HG03378 (cell line): Measurements from ENCODE around the gene CFAP65.

Experiments used
- ATAC-seq: cut with Tn5 transposase; IDR thresholded peaks from one replicate; pipeline ENCODE4 v1.9.1; 2021; ENCODE audit warnings: mild to moderate bottlenecking, moderate library complexity; ENCODE audit not compliant: unreplicated experiment

CFAP65 gene

GRCh38 chr2:219018286-219018685, 23.0 kb downstream of the CFAP65 start:
- no peak for ATAC-seq

- ATAC-seq, result no peak
Measured at GRCh38 chr2:219017201-219017931, 23.9 kb downstream of the CFAP65 start.

GRCh38 chr2:219016721-219017120, 24.6 kb downstream of the CFAP65 start:
- no peak for ATAC-seq

GRCh38 chr2:219010873-219011272, 30.4 kb downstream of the CFAP65 start:
- ATAC-seq, result no peak

- ATAC-seq, result no peak
Measured at GRCh38 chr2:219010162-219010756, 31.1 kb downstream of the CFAP65 start.

- ATAC-seq, result no peak
Measured at GRCh38 chr2:219009294-219009693, 32.0 kb downstream of the CFAP65 start.

- ATAC-seq, result no peak
Measured at GRCh38 chr2:219003979-219004378, 37.3 kb downstream of the CFAP65 start.

GRCh38 chr2:219003267-219003634, 38.1 kb downstream of the CFAP65 start:
- ATAC-seq, result no peak

- ATAC-seq, result no peak
Measured at GRCh38 chr2:219002395-219003266, 38.7 kb downstream of the CFAP65 start.

- ATAC-seq, result no peak
Measured at GRCh38 chr2:219001577-219002394, 39.5 kb downstream of the CFAP65 start.

GRCh38 chr2:219001100-219001576, 40.2 kb downstream of the CFAP65 start:
- no peak for ATAC-seq

- no peak for ATAC-seq
Measured at GRCh38 chr2:219000569-219000960, 40.8 kb downstream of the CFAP65 start.

- ATAC-seq, result no peak
Measured at GRCh38 chr2:218999881-219000568, 41.3 kb downstream of the CFAP65 start.

GRCh38 chr2:218999021-218999880, 42.1 kb downstream of the CFAP65 start:
- ATAC-seq, result no peak

- no peak for ATAC-seq
Measured at GRCh38 chr2:218998414-218999002, 42.8 kb downstream of the CFAP65 start.

GRCh38 chr2:218997731-218998130, 43.6 kb downstream of the CFAP65 start:
- no peak for ATAC-seq

GRCh38 chr2:218996937-218997336, 44.4 kb downstream of the CFAP65 start:
- ATAC-seq, result no peak

- no peak for ATAC-seq
Measured at GRCh38 chr2:218995972-218996711, 45.2 kb downstream of the CFAP65 start.
